ENCODE results near the gene SGK1.
"Not testable (repeated sequence)": the region's sequence is repeated elsewhere in the genome, so short reads cannot be mapped to it uniquely, and the experiment has no call there.

Gene SGK1

DNA sequence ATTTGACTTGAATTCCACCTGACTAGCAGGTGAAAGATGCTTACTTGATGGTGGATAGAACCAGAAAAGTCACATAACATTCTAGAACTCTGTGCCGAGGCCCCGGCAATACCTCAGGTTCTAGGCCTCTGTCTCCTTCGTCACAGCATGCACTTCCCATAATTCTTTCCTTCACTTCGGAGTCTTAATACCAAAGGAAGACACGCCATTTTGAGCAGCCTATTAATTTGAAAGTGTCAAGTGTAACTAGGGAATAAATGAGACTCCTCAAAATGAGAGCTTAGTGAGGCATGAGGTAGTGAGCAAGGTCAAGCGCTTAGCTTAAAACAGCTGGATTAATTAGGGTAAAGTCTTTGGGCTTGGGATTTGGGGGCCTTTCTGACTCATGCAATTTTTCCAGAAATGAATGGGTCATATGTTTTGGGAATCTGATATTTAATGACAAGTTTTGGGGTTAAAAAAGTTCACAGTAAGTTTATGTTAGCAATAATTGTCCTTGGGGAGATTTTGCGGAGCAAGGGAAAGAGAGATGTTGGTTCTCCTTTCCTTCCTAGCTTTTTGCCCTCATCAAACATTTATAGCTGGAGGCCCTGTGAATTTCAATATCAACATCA is 29.1 kb upstream of the SGK1 start:
- no peak overlapping the region for H3K4me3 ChIP-seq (ENCODE audit: low read depth, low read length)
- no peaks in the 10 kb centered on the region for H3K36me3 ChIP-seq (ENCODE audit: control insufficient read depth, insufficient read depth, low read length)
- H3K4me1 ChIP-seq (ENCODE audit: control insufficient read depth, insufficient read depth, low read length) = peaks cover 2% of the 10 kb centered on the region
- no peaks in the 10 kb centered on the region for H3K27me3 ChIP-seq (ENCODE audit: control insufficient read depth, insufficient read depth, low read length)
- no peak overlapping the region for H3K9ac ChIP-seq (ENCODE audit: low read depth, low read length)
- no peaks in the 10 kb centered on the region for H3K9me3 ChIP-seq (ENCODE audit: control insufficient read depth, insufficient read depth, low read length)

DNA sequence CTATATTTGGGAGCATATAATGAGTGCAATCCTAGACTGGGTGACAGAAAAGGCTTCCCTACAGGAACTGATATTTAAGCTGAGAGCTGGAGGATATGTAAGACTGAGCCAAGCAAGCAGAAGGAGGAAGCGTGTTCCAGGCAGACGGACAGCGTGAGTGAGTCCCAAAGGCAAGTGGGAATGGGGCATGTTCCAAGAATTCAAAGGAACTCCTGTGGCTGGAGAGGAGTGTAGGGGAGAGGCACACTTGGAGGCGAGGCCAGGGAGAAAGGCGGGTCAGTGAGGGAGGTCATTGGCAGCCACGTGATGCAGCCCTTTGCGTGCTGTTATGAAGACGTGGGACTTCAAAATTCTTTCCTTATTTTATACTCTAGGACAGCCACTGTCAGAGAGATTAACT is 27.9 kb upstream of the SGK1 start:
- H3K4me3 ChIP-seq (ENCODE audit: low read depth, low read length) = no peak overlapping the region
- H3K27me3 ChIP-seq (ENCODE audit: control insufficient read depth, insufficient read depth, low read length) = no peaks in the 10 kb centered on the region
- H3K9ac ChIP-seq (ENCODE audit: low read depth, low read length) = no peak overlapping the region
- H3K4me1 ChIP-seq (ENCODE audit: control insufficient read depth, insufficient read depth, low read length) = no peaks in the 10 kb centered on the region
- no peaks in the 10 kb centered on the region for H3K36me3 ChIP-seq (ENCODE audit: control insufficient read depth, insufficient read depth, low read length)
- no peaks in the 10 kb centered on the region for H3K9me3 ChIP-seq (ENCODE audit: control insufficient read depth, insufficient read depth, low read length)

DNA sequence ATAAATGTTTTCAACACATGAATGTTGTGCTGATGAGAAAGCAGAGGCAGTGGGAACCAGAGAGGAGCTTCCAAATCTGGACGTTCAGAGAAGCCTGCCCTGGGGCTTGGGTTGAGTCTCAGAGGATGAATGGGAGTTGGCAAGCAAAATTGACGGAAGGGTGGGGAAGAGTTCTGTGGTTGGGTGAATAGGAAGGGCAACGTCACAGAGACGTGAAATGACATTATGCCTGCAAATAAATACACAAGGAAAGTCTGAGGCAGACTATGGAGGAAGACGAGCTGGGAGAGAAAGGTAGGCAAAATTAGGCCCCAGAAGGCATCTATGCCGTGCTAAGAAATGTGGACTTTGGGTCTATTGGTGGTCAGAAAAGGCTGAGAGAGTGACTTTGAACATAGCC is 25.2 kb upstream of the SGK1 start:
- Histone ChIP-seq H3K4me1 (ENCODE audit: control insufficient read depth, insufficient read depth, low read length) (no peaks in the 10 kb centered on the region), H3K4me3 (ENCODE audit: low read depth, low read length) (no peak overlapping the region), H3K9me3 (ENCODE audit: control insufficient read depth, insufficient read depth, low read length) (no peaks in the 10 kb centered on the region), H3K27me3 (ENCODE audit: control insufficient read depth, insufficient read depth, low read length) (no peaks in the 10 kb centered on the region), H3K9ac (ENCODE audit: low read depth, low read length) (no peak overlapping the region), H3K36me3 (ENCODE audit: control insufficient read depth, insufficient read depth, low read length) (no peaks in the 10 kb centered on the region)

DNA sequence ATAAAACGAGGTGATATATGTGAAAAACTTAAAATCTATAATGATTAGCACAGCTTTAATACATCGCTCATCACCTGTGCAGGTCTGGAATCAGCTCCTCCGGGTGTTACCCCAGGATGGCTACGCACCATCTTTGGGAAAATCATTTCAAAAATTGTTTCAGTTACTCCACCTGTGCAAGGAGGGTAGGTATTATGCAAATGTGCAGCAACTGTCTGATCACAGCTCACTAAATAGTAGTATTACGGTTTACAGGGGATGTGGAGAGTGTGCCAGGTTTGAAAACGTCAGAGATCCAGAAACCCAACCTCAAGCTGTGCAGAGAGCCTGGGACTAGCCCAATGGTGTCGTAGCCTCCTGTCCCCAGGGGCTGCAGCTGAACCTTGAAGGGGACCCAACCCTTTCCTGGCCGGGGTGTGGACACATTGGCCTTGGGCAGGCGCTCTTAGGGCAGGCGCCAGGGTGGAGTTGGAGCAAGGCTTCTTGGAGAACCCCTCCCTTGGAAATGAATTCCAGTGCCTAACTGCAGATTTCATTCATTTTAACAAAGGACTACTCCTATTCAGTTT is 24.2 kb upstream of the SGK1 start:
- Histone ChIP-seq H3K4me3 (ENCODE audit: low read depth, low read length) (no peak overlapping the region), H3K9ac (ENCODE audit: low read depth, low read length) (no peak overlapping the region), H3K27me3 (ENCODE audit: control insufficient read depth, insufficient read depth, low read length) (no peaks in the 10 kb centered on the region), H3K4me1 (ENCODE audit: control insufficient read depth, insufficient read depth, low read length) (no peaks in the 10 kb centered on the region), H3K36me3 (ENCODE audit: control insufficient read depth, insufficient read depth, low read length) (no peaks in the 10 kb centered on the region), H3K9me3 (ENCODE audit: control insufficient read depth, insufficient read depth, low read length) (no peaks in the 10 kb centered on the region)

DNA sequence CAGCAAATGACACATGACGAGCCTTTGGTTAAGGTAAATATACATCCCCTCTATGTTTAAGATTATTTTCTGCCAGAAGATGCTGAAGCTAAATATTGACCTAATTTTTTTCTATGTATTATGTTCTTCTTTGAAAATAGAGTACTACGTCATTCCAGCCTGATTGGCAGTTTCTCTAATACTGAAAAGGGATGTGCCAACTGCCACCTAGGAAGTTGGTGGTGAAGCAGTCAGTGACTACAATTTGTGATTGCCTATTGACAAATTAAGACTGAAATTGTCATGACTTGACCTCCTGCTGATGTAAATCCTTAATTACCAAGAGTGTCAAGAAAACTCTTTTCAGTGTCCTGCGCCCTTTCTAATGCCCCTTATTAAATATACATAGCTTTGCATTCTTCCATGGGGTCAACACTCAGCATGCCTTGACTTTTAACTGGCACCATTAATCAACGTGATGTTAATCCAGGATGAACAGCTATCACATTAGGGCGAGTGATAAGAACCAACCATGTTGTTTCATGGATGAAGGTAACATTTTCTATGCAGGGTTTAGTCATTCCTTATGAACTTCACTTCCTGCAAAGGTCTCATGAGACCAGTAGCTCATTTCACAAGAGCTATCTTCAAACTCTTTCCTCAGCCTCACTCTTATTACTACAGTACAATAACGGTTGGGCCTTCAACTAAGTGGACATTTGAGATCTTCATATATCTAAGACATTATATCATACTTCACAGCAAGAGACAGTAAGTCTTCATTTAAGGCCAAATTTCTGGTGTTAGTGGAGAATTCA is 22.5 kb upstream of the SGK1 start:
- no peaks in the 10 kb centered on the region for H3K4me1 ChIP-seq (ENCODE audit: control insufficient read depth, insufficient read depth, low read length)
- H3K9me3 ChIP-seq (ENCODE audit: control insufficient read depth, insufficient read depth, low read length) = no peaks in the 10 kb centered on the region
- H3K4me3 ChIP-seq (ENCODE audit: low read depth, low read length) = no peak overlapping the region
- no peaks in the 10 kb centered on the region for H3K36me3 ChIP-seq (ENCODE audit: control insufficient read depth, insufficient read depth, low read length)
- no peak overlapping the region for H3K9ac ChIP-seq (ENCODE audit: low read depth, low read length)
- H3K27me3 ChIP-seq (ENCODE audit: control insufficient read depth, insufficient read depth, low read length) = no peaks in the 10 kb centered on the region

DNA sequence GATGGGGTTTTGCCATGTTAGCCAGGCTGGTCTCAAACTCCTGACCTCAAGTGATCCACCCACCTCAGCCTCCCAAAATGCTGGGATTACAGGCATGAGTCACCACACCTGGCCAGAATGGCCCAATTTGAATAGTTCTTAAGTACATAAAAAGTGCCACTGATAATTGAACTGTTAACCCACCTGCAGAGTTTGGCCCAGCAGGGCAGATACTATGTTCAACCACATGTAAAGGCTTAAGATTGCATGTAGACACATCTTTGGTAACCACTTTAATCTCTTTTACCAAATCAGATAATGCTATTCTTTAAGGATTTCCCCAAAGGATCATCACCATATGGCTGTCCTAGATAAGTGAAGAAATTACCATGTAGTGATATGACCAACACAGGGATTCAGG is 21.3 kb upstream of the SGK1 start:
- Histone ChIP-seq H3K4me1 (ENCODE audit: control insufficient read depth, insufficient read depth, low read length) (no peaks in the 10 kb centered on the region), H3K36me3 (ENCODE audit: control insufficient read depth, insufficient read depth, low read length) (no peaks in the 10 kb centered on the region)

DNA sequence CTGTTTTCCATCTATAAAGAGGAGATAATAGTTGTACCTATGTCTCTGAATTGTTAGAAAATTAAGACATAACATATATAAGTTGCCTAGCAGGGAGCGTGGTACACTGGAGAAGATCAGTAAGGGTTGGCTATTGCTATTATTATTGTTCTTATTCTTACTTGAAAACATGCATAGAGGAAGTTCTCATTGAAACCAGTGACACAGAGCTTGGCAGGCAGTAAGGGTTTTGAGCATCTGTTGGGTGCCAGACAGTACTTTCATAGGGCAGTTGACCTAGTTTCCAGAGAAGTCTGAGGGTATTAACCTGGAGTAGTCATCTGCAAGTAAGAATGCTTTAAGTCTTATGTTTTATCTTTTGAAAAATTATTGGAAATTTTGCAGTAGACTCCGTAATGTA is 13.3 kb upstream of the SGK1 start:
- Histone ChIP-seq H3K4me3 (ENCODE audit: low read depth, low read length) (no peak overlapping the region), H3K27me3 (ENCODE audit: control insufficient read depth, insufficient read depth, low read length) (no peaks in the 10 kb centered on the region), H3K36me3 (ENCODE audit: control insufficient read depth, insufficient read depth, low read length) (no peaks in the 10 kb centered on the region), H3K4me1 (ENCODE audit: control insufficient read depth, insufficient read depth, low read length) (no peaks in the 10 kb centered on the region), H3K9ac (ENCODE audit: low read depth, low read length) (no peak overlapping the region), H3K9me3 (ENCODE audit: control insufficient read depth, insufficient read depth, low read length) (no peaks in the 10 kb centered on the region)

More for the DNA sequence above, 21.3 kb upstream of the SGK1 start:
- Histone ChIP-seq H3K4me3 (ENCODE audit: low read depth, low read length) (no peak overlapping the region), H3K27me3 (ENCODE audit: control insufficient read depth, insufficient read depth, low read length) (no peaks in the 10 kb centered on the region), H3K9me3 (ENCODE audit: control insufficient read depth, insufficient read depth, low read length) (no peaks in the 10 kb centered on the region), H3K9ac (ENCODE audit: low read depth, low read length) (no peak overlapping the region)

DNA sequence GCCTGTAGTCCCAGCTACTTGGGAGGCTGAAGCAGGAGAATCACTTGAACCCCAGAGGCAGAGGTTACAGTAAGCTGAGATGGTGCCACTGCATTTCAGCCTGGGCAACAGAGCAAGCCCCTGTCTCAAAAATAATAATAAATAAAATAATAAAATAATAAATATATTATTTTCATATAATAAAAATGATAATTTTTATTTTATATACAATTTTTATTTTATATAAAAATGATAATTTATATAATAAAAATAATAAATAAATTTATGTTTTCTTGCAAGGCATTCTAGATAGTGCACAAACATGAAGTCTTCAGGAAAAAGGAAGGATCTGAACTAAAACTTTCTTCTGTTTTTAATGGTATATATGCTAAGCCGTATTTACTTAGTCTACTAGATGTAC is 12.6 kb upstream of the SGK1 start:
- no peaks in the 10 kb centered on the region for H3K27me3 ChIP-seq (ENCODE audit: control insufficient read depth, insufficient read depth, low read length)
- no peaks in the 10 kb centered on the region for H3K4me1 ChIP-seq (ENCODE audit: control insufficient read depth, insufficient read depth, low read length)
- H3K36me3 ChIP-seq (ENCODE audit: control insufficient read depth, insufficient read depth, low read length) = no peaks in the 10 kb centered on the region
- H3K9me3 ChIP-seq (ENCODE audit: control insufficient read depth, insufficient read depth, low read length) = no peaks in the 10 kb centered on the region
- no peak overlapping the region for H3K9ac ChIP-seq (ENCODE audit: low read depth, low read length)
- H3K4me3 ChIP-seq (ENCODE audit: low read depth, low read length) = no peak overlapping the region

DNA sequence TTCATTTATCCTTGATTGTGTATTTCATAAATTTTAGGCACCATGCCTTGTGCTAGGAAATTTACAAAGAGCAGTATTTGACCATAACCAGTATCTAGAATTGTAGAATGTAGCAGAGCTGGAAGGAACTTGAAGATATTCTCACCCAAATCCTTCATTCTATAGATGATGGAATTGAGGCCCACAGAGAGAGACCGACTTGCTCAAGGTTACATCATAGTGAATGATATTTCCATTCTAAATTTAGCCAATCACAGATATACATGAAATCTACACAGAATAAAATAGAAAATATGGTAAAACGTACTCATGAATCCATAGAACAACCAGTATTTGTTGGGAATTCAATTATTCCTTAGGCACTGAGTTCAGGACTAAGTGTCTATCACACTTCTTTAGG is 10.9 kb upstream of the SGK1 start:
- Histone ChIP-seq H3K9me3 (ENCODE audit: control insufficient read depth, insufficient read depth, low read length) (no peaks in the 10 kb centered on the region), H3K9ac (ENCODE audit: low read depth, low read length) (no peak overlapping the region), H3K4me3 (ENCODE audit: low read depth, low read length) (no peak overlapping the region), H3K4me1 (ENCODE audit: control insufficient read depth, insufficient read depth, low read length) (no peaks in the 10 kb centered on the region), H3K36me3 (ENCODE audit: control insufficient read depth, insufficient read depth, low read length) (no peaks in the 10 kb centered on the region), H3K27me3 (ENCODE audit: control insufficient read depth, insufficient read depth, low read length) (no peaks in the 10 kb centered on the region)

DNA sequence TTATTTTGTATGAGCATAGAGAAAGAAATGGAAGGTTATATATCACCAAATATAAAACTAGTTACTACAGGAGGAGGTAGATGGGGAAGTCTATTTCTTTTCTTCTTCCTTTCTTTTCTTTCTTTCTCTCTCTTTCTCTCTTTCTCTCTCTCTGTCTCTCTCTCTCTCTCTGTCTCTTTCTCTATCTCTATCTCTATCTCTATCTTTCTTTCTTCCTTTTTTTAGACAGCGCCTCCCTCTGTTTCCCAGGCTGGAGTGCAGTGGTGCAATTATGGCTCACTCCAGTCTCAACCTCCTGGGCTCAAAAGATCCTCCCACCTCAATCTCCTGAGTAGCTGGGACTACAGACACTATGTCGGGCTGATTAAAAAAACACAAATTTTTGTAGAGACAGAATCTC is 10.2 kb upstream of the SGK1 start:
- no peaks in the 10 kb centered on the region for H3K4me1 ChIP-seq (ENCODE audit: control insufficient read depth, insufficient read depth, low read length)
- H3K4me3 ChIP-seq (ENCODE audit: low read depth, low read length) = no peak overlapping the region
- no peaks in the 10 kb centered on the region for H3K27me3 ChIP-seq (ENCODE audit: control insufficient read depth, insufficient read depth, low read length)
- no peak overlapping the region for H3K9ac ChIP-seq (ENCODE audit: low read depth, low read length)
- H3K36me3 ChIP-seq (ENCODE audit: control insufficient read depth, insufficient read depth, low read length) = no peaks in the 10 kb centered on the region
- H3K9me3 ChIP-seq (ENCODE audit: control insufficient read depth, insufficient read depth, low read length) = no peaks in the 10 kb centered on the region

DNA sequence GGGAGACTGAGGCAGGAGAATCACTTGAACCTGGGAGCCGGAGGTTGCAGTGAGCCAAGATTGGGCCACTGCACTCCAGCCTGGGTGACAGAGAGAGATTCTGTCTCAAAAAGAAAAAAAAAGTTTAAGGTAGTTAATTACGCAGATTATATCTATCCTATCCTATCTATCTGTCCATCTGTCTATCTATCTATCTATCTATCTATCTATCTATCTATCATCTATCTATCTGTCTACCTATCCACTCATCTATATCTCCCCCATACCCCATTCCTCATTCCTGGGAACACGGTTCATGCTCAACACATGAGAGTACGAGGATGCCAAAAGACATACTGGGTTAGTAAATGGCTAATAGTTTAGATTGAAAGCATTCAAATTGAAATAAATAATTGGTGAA is 8.3 kb upstream of the SGK1 start:
- not testable (repeated sequence) for H3K27me3 ChIP-seq (ENCODE audit: control insufficient read depth, insufficient read depth, low read length); H3K4me1 ChIP-seq (ENCODE audit: control insufficient read depth, insufficient read depth, low read length); H3K36me3 ChIP-seq (ENCODE audit: control insufficient read depth, insufficient read depth, low read length); H3K9me3 ChIP-seq (ENCODE audit: control insufficient read depth, insufficient read depth, low read length); H3K4me3 ChIP-seq (ENCODE audit: low read depth, low read length); H3K9ac ChIP-seq (ENCODE audit: low read depth, low read length)

DNA sequence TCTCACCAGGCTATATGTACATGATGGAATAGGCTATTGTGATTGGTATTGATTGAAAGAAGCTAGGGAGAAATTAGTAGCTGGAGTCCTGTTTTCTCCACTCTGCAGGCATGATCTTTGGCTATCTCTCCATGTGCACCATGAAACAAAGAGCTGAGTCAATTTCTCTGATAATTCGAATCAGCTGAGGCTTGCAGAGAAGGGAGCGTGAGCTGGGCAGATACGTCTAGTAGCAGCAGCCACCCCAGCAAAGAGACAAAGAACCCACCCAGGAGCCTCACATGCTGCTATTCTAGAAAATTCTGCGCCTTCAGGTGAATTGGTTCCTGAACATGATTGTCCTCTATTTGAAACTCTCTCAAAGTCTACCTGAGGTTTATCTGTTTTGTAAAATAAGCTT is 6.9 kb upstream of the SGK1 start:
- no peaks in the 10 kb centered on the region for H3K36me3 ChIP-seq (ENCODE audit: control insufficient read depth, insufficient read depth, low read length)
- H3K9me3 ChIP-seq (ENCODE audit: control insufficient read depth, insufficient read depth, low read length) = no peaks in the 10 kb centered on the region
- no peak overlapping the region for H3K9ac ChIP-seq (ENCODE audit: low read depth, low read length)
- no peaks in the 10 kb centered on the region for H3K4me1 ChIP-seq (ENCODE audit: control insufficient read depth, insufficient read depth, low read length)
- H3K4me3 ChIP-seq (ENCODE audit: low read depth, low read length) = no peak overlapping the region
- H3K27me3 ChIP-seq (ENCODE audit: control insufficient read depth, insufficient read depth, low read length) = no peaks in the 10 kb centered on the region

Measured in iPS-15b (cell line).